ENCODE data around the gene ATG10.

- no peak for TF ChIP-seq CTCF (IDR thresholded peaks at IDR 0.05; ENCODE audit: control extremely low read depth in 1 of 3, insufficient read depth in 1 of 3, low read depth in 1 of 3, low read length in 3 of 3)
- TF ChIP-seq, protein P1, sequence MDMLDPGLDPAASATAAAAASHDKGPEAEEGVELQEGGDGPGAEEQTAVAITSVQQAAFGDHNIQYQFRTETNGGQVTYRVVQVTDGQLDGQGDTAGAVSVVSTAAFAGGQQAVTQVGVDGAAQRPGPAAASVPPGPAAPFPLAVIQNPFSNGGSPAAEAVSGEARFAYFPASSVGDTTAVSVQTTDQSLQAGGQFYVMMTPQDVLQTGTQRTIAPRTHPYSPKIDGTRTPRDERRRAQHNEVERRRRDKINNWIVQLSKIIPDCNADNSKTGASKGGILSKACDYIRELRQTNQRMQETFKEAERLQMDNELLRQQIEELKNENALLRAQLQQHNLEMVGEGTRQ (IDR thresholded peaks at IDR 0.05; ENCODE audit: low read length) = no peak
- TF ChIP-seq GABPA (IDR thresholded peaks at IDR 0.05; ENCODE audit: borderline replicate concordance, insufficient read depth, low read length) = no peak
- no peak for TF ChIP-seq MAFK (IDR thresholded peaks at IDR 0.05; ENCODE audit: low read depth, low read length)
- no peak for TF ChIP-seq YY1 (IDR thresholded peaks at IDR 0.05; ENCODE audit: low read depth, low read length)
These were observed 47.7 kb downstream of the ATG10 start for GRCh38 chr5:82019342-82020138.

Data from H1 (cell line).